SU-DHL-6 (cell line): ENCODE results near the gene ZSCAN2.

Experiments
- EZH2phosphoT487 ChIP-seq: fragments of 200-600 bp; sonication (generic), shearing (Covaris generic); conservative IDR thresholded peaks from 2 replicates; pipeline ENCODE4 v1.6.1; 2018; ENCODE audit warnings: mild to moderate bottlenecking, antibody characterized with exemption, low read length, moderate library complexity, mixed read lengths
- TF ChIP-seq, protein P1 (sequence below): fragments of 200-600 bp; sonication (generic); IDR thresholded peaks from one replicate; pipeline ENCODE4 v1.5.1; 2017; ENCODE audit warnings: antibody characterized with exemption, mild to moderate bottlenecking, low read length, moderate library complexity; ENCODE audit not compliant: insufficient read depth, poor library complexity, severe bottlenecking

DNA sequence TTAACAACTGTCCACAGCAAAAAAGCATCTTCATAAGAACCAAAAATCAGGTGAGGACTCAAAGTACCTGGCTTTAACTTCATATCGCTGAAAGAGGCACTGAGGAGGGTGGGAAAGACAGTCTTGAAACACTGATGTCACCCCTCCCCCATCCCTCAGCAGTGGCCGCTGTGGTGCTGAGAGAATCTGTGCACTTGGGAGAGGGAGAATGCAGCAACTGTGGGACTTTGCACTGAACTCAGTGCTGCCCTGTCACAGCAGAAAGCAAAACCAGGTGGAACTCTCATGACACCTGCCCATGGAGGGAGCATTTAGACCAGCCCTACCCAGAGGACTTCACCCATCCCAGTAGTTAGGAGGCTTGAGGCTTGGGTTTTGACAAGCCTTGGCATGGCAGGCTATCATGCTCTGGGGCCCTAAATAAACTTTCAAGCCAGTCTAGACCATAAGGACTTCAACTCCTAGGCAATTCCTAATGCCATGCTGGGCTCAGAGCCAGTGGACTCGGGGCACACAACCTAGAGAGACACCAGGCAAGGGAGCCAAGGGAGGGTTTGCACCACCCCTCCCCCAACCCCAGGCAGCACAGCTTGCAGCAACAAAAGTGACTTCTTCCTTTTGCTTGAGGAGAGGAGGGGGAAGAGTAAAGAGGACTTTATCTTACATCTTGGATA is 6.1 kb upstream of the ZSCAN2 start:
- TF ChIP-seq, protein P1, sequence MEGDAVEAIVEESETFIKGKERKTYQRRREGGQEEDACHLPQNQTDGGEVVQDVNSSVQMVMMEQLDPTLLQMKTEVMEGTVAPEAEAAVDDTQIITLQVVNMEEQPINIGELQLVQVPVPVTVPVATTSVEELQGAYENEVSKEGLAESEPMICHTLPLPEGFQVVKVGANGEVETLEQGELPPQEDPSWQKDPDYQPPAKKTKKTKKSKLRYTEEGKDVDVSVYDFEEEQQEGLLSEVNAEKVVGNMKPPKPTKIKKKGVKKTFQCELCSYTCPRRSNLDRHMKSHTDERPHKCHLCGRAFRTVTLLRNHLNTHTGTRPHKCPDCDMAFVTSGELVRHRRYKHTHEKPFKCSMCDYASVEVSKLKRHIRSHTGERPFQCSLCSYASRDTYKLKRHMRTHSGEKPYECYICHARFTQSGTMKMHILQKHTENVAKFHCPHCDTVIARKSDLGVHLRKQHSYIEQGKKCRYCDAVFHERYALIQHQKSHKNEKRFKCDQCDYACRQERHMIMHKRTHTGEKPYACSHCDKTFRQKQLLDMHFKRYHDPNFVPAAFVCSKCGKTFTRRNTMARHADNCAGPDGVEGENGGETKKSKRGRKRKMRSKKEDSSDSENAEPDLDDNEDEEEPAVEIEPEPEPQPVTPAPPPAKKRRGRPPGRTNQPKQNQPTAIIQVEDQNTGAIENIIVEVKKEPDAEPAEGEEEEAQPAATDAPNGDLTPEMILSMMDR, result no peak
- TF ChIP-seq EZH2phosphoT487, result no peak
